GM10266 (cell line): ENCODE data around the gene FLCN.
"Not testable (repeated sequence)": the region's sequence is repeated elsewhere in the genome, so short reads cannot be mapped to it uniquely, and the experiment has no call there.

Source experiments
- DNase-seq: peaks from one replicate; pipeline ENCODE4 v3.0.0; 2012; ENCODE audit errors: extremely low spot score
- CTCF ChIP-seq: IDR thresholded peaks from 2 replicates; pipeline ENCODE4 v1.5.1; 2012; ENCODE audit warnings: mild to moderate bottlenecking, low read depth; ENCODE audit not compliant: control insufficient read depth, insufficient read depth; ENCODE audit errors: missing control alignments

The FLCN gene

DNA sequence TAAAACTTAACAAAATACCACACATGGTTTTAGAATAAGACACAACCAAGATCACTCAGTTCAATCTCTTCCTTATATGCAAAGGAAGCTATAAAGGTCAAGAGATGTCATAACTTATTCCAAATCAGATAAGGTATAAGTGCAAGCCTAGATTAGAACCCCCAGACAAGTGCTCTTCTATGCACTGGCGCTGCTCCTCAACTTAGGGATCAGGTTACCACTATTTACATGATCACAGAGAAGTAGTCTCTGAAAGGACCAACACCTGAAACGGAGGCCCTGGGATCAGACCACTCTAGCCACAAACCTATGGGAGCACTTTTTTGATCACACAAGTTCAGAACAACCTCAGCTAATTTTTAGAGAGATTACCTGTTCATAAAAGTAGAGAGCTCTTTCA lies 27.5 kb upstream of the FLCN start:
- no peak for TF ChIP-seq CTCF
- no peak for DNase-seq

GRCh38 chr17:17258998-17259397 lies 22.0 kb upstream of the FLCN start:
- no peak for TF ChIP-seq CTCF
- no peak for DNase-seq

DNA sequence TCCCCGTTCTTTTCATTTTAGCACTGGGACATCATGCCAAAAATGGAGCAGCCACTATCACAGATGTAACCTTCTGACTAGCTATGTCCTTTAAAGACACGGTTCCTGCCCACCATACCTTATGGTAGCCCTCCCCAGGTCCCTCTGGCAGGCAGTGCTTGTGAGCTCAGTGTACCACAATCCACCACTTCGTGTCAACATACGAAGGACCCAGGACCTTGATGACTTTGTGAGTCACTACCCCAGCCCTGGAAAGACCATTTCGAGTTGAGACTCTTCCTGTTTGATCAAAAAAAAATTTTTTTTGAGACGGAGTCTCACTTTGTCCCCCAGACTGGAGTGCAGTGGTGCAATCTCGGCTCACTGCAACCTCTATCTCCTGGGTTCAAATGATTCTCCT lies 21.0 kb upstream of the FLCN start:
- DNase-seq: no peak
- TF ChIP-seq CTCF: no peak

DNA sequence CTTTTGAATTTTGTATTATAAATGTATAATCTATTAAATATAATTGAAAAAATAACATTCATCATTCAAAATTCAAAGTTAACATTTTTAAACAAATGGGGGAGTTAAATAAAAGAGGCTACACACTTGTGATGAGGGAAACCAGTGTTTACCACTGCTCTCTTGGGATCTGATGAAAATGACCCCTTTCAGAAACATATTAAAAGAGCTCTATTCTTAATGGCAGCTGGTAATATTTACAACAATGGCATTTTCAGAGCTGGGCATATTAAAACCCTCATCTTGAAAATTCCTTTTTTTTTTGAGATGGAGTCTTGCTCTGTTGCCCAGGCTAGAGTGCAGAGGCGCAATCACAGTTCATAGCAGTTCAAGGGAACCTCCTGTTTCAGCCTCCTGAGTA lies 19.3 kb upstream of the FLCN start:
- TF ChIP-seq CTCF: no peak
- no peak for DNase-seq

GRCh38 chr17:17255689-17256088 lies 18.7 kb upstream of the FLCN start:
- DNase-seq: not testable (repeated sequence)

DNA sequence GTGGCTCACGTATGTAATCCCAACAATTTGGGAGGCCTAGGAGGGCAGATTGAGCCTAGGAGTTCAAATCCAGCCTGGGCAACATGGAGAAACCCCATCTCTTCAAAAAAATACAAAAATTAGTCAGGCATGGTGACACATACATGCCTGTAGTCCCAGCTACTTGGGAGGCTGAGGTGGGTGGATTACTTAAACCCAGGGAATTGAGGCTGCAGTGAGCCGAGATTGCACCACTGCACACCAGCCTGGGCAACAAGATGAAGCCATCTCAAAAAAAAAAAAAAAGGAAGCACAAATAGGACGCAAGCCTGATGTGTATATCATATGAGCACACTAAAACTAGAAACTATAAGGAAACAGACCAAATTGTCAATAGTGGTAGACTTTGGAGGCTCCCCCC lies 17.1 kb upstream of the FLCN start:
- TF ChIP-seq CTCF: no peak
- DNase-seq: no peak

DNA sequence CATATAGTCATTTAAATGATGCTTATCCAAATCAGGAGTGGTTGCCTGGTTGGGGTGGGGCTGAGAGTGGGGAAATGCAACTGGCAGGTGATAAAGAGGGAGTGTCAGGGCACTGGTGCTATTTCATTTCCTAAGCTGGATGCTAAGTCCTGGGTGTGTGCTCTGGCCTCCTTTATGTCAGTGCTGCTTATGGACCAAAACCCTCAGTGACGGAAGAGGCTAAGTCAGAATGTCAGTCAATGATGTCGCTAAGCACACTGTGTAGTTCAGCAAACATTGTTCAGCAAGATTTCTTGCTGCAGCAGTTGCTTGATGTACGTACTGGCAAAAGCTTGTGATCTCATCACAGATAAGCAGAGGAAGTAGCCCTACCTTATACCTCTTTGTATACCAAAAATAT lies 16.4 kb upstream of the FLCN start:
- no peak for DNase-seq
- TF ChIP-seq CTCF: no peak

- DNase-seq: no peak
- TF ChIP-seq CTCF: no peak
These were observed 15.2 kb upstream of the FLCN start for GRCh38 chr17:17252149-17252661.
